A673 (cell line): ENCODE results near the gene OR52N5. TPM values are rescaled to one million over a fixed set of nuclear protein-coding genes. Genes with fewer than 3 reads are reported as not detected.

Source experiments
- BruUV-seq: library from RNA; stranded (reverse); fragments of 400-500 nt; replicated peaks from 2 replicates; lab custom pipeline; 2021; lab: Mats Ljungman, UMichigan
- CTCF ChIA-PET: fragments of 300-600 bp; sonication (Branson Sonifier 250); formaldehyde crosslinking; loops from one replicate; lab custom pipeline; 2022; ENCODE audit warnings: antibody characterized with exemption; lab: Charles Lee
- POLR2A ChIA-PET: fragments of 300-600 bp; sonication (Branson Sonifier 250); formaldehyde crosslinking; loops from one replicate; lab custom pipeline; 2022; ENCODE audit warnings: antibody characterized with exemption; ENCODE audit not compliant: low non-redundant PET; lab: Charles Lee
- DNase-seq: peaks from one replicate; pipeline ENCODE4 v3.0.0-alpha.2; 2015; ENCODE audit warnings: low spot score
- H3K27ac ChIP-seq: fragments of 200-600 bp; sonication (generic); 2 replicates; pipeline ENCODE4 v1.5.1; 2016; ENCODE audit warnings: mixed run types, low read depth, mild to moderate bottlenecking, mixed read lengths, antibody characterized with exemption, low read length; ENCODE audit not compliant: poor library complexity, severe bottlenecking
- H3K27me3 ChIP-seq: fragments of 200-600 bp; sonication (generic); replicated peaks from 2 replicates; pipeline ENCODE4 v1.6.1; 2017; ENCODE audit warnings: mixed run types, low read depth, mild to moderate bottlenecking, mixed read lengths, antibody characterized with exemption, low read length; ENCODE audit not compliant: insufficient read depth, poor library complexity
- H3K36me3 ChIP-seq: fragments of 200-600 bp; sonication (generic); 2 replicates; pipeline ENCODE4 v1.6.1; 2016; ENCODE audit warnings: mixed run types, mild to moderate bottlenecking, mixed read lengths, antibody characterized with exemption, low read length; ENCODE audit not compliant: insufficient read depth, poor library complexity, severe bottlenecking
- H3K4me1 ChIP-seq: fragments of 200-600 bp; sonication (generic); 2 replicates; pipeline ENCODE4 v1.6.1; 2017; ENCODE audit warnings: mixed run types, mild to moderate bottlenecking, mixed read lengths, antibody characterized with exemption, low read length; ENCODE audit not compliant: insufficient read depth, poor library complexity, severe bottlenecking
- H3K4me3 ChIP-seq: fragments of 200-600 bp; sonication (generic); 2 replicates; pipeline ENCODE4 v1.5.1; 2016; ENCODE audit warnings: low read depth, mixed run types, mild to moderate bottlenecking, mixed read lengths, low read length; ENCODE audit not compliant: poor library complexity, severe bottlenecking
- H3K9me3 ChIP-seq: fragments of 200-600 bp; sonication (generic); 2 replicates; pipeline ENCODE4 v1.6.1; 2016; ENCODE audit warnings: mixed run types, low read depth, mild to moderate bottlenecking, mixed read lengths, antibody characterized with exemption, low read length; ENCODE audit not compliant: poor library complexity, severe bottlenecking
- CTCF ChIP-seq: fragments of 300-800, 200-600 bp; sonication (generic); conservative IDR thresholded peaks from 2 replicates; pipeline ENCODE4 v1.5.1; 2017; ENCODE audit warnings: low read depth, mild to moderate bottlenecking, antibody characterized with exemption, low read length, moderate library complexity, mixed read lengths
- EZH2 ChIP-seq: fragments of 200-600 bp; sonication (generic); IDR thresholded peaks from 2 replicates; pipeline ENCODE4 v1.6.1; 2017; ENCODE audit warnings: borderline replicate concordance, low read depth, mild to moderate bottlenecking, mixed read lengths, antibody characterized with exemption, low read length; ENCODE audit not compliant: poor library complexity, severe bottlenecking
- intact Hi-C: fragments of 100-400 bp; cut with micrococcal nuclease; formaldehyde crosslinking; loops from one replicate; pipeline ENCODE4 v1.10.0; 2022; ENCODE audit not compliant: unreplicated experiment
- total RNA-seq: library from RNA; stranded (reverse); gene quantifications from 2 replicates; pipeline ENCODE4 v1.2.3, GENCODE V29; 2021

OR52N5 gene
- total RNA-seq, 1 experiment from 2014 or later = not detected

DNA sequence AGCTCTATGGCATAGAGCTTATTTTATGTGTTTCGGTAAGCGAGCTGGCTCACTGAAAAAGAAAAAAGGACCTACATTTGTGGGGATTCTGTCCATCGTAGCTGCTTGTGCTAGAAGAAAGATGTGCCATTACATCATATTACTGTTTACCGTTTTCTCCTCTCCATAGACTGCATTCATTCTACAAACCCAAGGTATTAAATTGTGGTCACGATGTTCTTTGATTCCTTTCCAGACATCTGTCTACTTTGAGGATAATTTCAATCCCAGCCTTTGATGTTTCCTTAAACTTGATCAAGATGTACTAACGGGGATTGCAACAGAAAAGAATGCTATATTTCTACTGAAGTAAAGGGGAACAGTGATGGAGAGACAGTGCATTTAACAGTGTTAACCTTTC, 13.4 kb upstream of the OR52N5 start:
- CTCF ChIA-PET = no interaction called here
- no peaks in the 10 kb centered on the region for H3K27me3 ChIP-seq
- H3K9me3 ChIP-seq = no peaks in the 10 kb centered on the region
- TF ChIP-seq CTCF = no peak
- TF ChIP-seq EZH2 = no peak
- H3K36me3 ChIP-seq = no peaks in the 10 kb centered on the region
- DNase-seq = no peak
- POLR2A ChIA-PET = no interaction called here
- intact Hi-C loops = no loop called here
- no TSS peak for BruUV-seq
- H3K4me3 ChIP-seq = no peak overlapping the region
- no peaks in the 10 kb centered on the region for H3K4me1 ChIP-seq
- no peak overlapping the region for H3K27ac ChIP-seq

DNA sequence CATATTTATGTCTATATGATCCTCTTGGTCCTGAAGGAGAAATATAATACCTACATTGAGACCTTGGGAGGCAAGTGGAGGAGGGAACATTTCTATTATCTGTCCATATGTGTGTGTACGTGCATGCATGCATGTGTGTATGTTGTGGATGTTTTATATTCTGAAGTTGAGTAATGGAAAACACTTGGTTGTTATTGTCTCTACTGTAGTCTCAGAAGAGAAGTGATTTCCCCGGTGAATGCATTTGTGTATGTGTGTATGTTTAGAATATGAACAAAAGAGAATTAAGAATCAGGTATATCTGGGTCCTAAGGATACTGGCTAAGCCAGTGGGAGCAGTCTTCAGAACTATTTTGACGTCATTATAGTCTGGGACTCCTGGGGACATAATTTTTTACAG, 8.0 kb upstream of the OR52N5 start, which contains the start of gene OR52N1:
Gene OR52N1 (minus strand): TSS at position 101 of the 400 bp plus-strand sequence. CDS start 2,449 bp downstream, outside the sequence.
- POLR2A ChIA-PET = no interaction called here
- Histone ChIP-seq H3K36me3 (no peaks in the 10 kb centered on the region), H3K4me1 (no peaks in the 10 kb centered on the region), H3K4me3 (no peak within 1 kb of the TSS), H3K9me3 (no peaks in the 10 kb centered on the region), H3K27ac (no peak within 1 kb of the TSS), H3K27me3 (no peaks in the 10 kb centered on the region)
- CTCF ChIA-PET = no interaction called here
- no TSS peak for BruUV-seq
- TF ChIP-seq CTCF = no peak
- TF ChIP-seq EZH2 = no peak
- DNase-seq = no peak
- intact Hi-C loops = no loop called here

GRCh38 chr11:5767056-5767455, 16.1 kb downstream of the OR52N5 start:
- Histone ChIP-seq H3K36me3 (no peaks in the 10 kb centered on the region), H3K9me3 (no peaks in the 10 kb centered on the region), H3K27ac (no peak overlapping the region), H3K4me1 (no peaks in the 10 kb centered on the region), H3K4me3 (no peak overlapping the region), H3K27me3 (no peaks in the 10 kb centered on the region)
- intact Hi-C loops = no loop called here
- TF ChIP-seq EZH2 (no peak), CTCF (no peak)
- no peak for DNase-seq
- POLR2A ChIA-PET = no interaction called here
- BruUV-seq = no TSS peak
- CTCF ChIA-PET = no interaction called here
